ENCODE measurements around the gene TCTN2. TPM values are rescaled to one million over a fixed set of nuclear protein-coding genes. Genes with fewer than 3 reads are reported as not detected.
A peak's percentile ranks its signal among the peaks of the same experiment; 100 is the strongest.

Gene TCTN2
- polyA plus RNA-seq, 1 experiment: 8.1 TPM

GRCh38 chr12:123705935-123706334 is 35.0 kb downstream of the TCTN2 start:
- TF ChIP-seq CTCF (IDR thresholded peaks at IDR 0.05; ENCODE audit: insufficient read depth, low read depth, low read length): no peak
- Histone ChIP-seq H3K27me3 (ENCODE audit: control insufficient read depth, insufficient read depth, low read length) (no peaks in the 10 kb centered on the region), H3K36me3 (ENCODE audit: control insufficient read depth, insufficient read depth, low read length) (0 out of 2 replicates have a peak, but pooled peaks cover 3% of the 10 kb centered on the region), H3K4me3 (ENCODE audit: low read depth, low read length) (no peak overlapping the region)
- ChIA-PET CTCF (no interaction called here), POLR2A (no interaction called here)
- no peak for DNase-seq (ENCODE audit: low read depth)

GRCh38 chr12:123707466-123707865 is 36.6 kb downstream of the TCTN2 start:
- ChIA-PET POLR2A (no interaction called here), CTCF (no interaction called here)
- 0 out of 2 replicates have a peak, but pooled peaks cover 3% of the 10 kb centered on the region for H3K36me3 ChIP-seq (ENCODE audit: control insufficient read depth, insufficient read depth, low read length)
- no peaks in the 10 kb centered on the region for H3K27me3 ChIP-seq (ENCODE audit: control insufficient read depth, insufficient read depth, low read length)
- no peak for DNase-seq (ENCODE audit: low read depth)
- no peak overlapping the region for H3K4me3 ChIP-seq (ENCODE audit: low read depth, low read length)
- no peak for TF ChIP-seq CTCF (IDR thresholded peaks at IDR 0.05; ENCODE audit: insufficient read depth, low read depth, low read length)

GRCh38 chr12:123712780-123713319 is 41.9 kb downstream of the TCTN2 start:
- H3K27me3 ChIP-seq (ENCODE audit: control insufficient read depth, insufficient read depth, low read length): no peaks in the 10 kb centered on the region
- CTCF ChIA-PET: interaction anchor here (1.0 to 1.4 kb wide), 3 partner anchors 21 to 320 kb away, joined by 3 to 4 read pairs (median 3); no protein-coding TSS in a partner anchor
- POLR2A ChIA-PET: no interaction called here

GRCh38 chr12:123713398-123713797 is 42.5 kb downstream of the TCTN2 start:
- CTCF ChIA-PET: interaction anchor here (1.3 to 1.4 kb wide), 2 partner anchors 20 to 319 kb away, joined by 3 to 4 read pairs; no protein-coding TSS in a partner anchor
- H3K4me3 ChIP-seq (ENCODE audit: low read depth, low read length): peak overlapping the region; percentile 96; the same call in 1 of the 2 replicates
- no peaks in the 10 kb centered on the region for H3K36me3 ChIP-seq (ENCODE audit: control insufficient read depth, insufficient read depth, low read length)
- no peaks in the 10 kb centered on the region for H3K27me3 ChIP-seq (ENCODE audit: control insufficient read depth, insufficient read depth, low read length)
- POLR2A ChIA-PET: no interaction called here
- TF ChIP-seq CTCF (IDR thresholded peaks at IDR 0.05; ENCODE audit: insufficient read depth, low read depth, low read length): no peak
- DNase-seq (ENCODE audit: low read depth): no peak

More at GRCh38 chr12:123712780-123713319, 41.9 kb downstream of the TCTN2 start:
- no peak for DNase-seq (ENCODE audit: low read depth)
- H3K36me3 ChIP-seq (ENCODE audit: control insufficient read depth, insufficient read depth, low read length): 0 out of 2 replicates have a peak, but pooled peaks cover 2% of the 10 kb centered on the region
- TF ChIP-seq CTCF (IDR thresholded peaks at IDR 0.05; ENCODE audit: insufficient read depth, low read depth, low read length): no peak
- H3K4me3 ChIP-seq (ENCODE audit: low read depth, low read length): peak overlapping the region; percentile 96

- no peak for DNase-seq (ENCODE audit: low read depth)
- no peak for TF ChIP-seq CTCF (IDR thresholded peaks at IDR 0.05; ENCODE audit: insufficient read depth, low read depth, low read length)
- Histone ChIP-seq H3K27me3 (ENCODE audit: control insufficient read depth, insufficient read depth, low read length) (no peaks in the 10 kb centered on the region), H3K4me3 (ENCODE audit: low read depth, low read length) (no peak overlapping the region), H3K36me3 (ENCODE audit: control insufficient read depth, insufficient read depth, low read length) (no peaks in the 10 kb centered on the region)
- POLR2A ChIA-PET: no interaction called here
- CTCF ChIA-PET: no interaction called here
Observed at GRCh38 chr12:123713823-123714585, 43.1 kb downstream of the TCTN2 start.

All from BJ (cell line).